ENCODE results near the gene MKKS.
"Not testable (repeated sequence)": the region's sequence is repeated elsewhere in the genome, so short reads cannot be mapped to it uniquely, and the experiment has no call there.

MKKS gene

DNA sequence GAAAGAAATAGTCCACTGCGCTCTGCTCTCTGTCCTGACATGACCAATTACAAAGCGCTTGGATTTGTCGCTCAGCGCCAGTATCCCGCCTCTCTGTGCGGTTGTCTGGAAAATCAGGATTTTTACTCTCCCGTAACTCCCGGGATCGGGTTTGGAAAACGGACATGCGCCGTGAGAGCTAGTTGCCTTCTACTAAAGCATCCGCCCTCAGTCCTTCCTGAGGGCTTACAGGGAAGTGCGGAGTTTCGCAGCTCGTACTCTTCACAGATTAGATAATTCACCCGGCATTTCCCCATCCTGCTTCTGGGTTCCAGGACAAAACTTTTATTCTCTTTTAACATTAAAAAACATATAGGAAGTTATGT, 427 bp upstream of the MKKS start:
- peak overlapping the region; percentile 97 for H3K27ac Mint-ChIP-seq
- peak; percentile 74 for ATAC-seq
- H3K4me3 Mint-ChIP-seq, result peak overlapping the region; percentile 87
- H3K36me3 Mint-ChIP-seq, result no peaks in the 10 kb centered on the region
- peaks cover 40% of the 10 kb centered on the region for H3K4me1 Mint-ChIP-seq
- H3K27me3 Mint-ChIP-seq, result no peaks in the 10 kb centered on the region
- H3K9me3 Mint-ChIP-seq, result no peaks in the 10 kb centered on the region

GRCh38 chr20:10433014-10433622, 904 bp downstream of the MKKS start:
- H3K4me1 Mint-ChIP-seq, result peaks cover 48% of the 10 kb centered on the region
- H3K36me3 Mint-ChIP-seq, result no peaks in the 10 kb centered on the region
- H3K9me3 Mint-ChIP-seq, result no peaks in the 10 kb centered on the region
- peak overlapping the region; percentile 97 for H3K27ac Mint-ChIP-seq
- peak overlapping the region; percentile 87 for H3K4me3 Mint-ChIP-seq
- ATAC-seq, result no peak
- no peaks in the 10 kb centered on the region for H3K27me3 Mint-ChIP-seq

GRCh38 chr20:10432079-10432478, 1.9 kb downstream of the MKKS start:
- ATAC-seq, result no peak
- Mint-ChIP-seq H3K4me3 (no peak overlapping the region), H3K4me1 (peaks cover 48% of the 10 kb centered on the region), H3K27ac (peak overlapping the region; percentile 31), H3K9me3 (no peaks in the 10 kb centered on the region), H3K27me3 (no peaks in the 10 kb centered on the region), H3K36me3 (no peaks in the 10 kb centered on the region)

DNA sequence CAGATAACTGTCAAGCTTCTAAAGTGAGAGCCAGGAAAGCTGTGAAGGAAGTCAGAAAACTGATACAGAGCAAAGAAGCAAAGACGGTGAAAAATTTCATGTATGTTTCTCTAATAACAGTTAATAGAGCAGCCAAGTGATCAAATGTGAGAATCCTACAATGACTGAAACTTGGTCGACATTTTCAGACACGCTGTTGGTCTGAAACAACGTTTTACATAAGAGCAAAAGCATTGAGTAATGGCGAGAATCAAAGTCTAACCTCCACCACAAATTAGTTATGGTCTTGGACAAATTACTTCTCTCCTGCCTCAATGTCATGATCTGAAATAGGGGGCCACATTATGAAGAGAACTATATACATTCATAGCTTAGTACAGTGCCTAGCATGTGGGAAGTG, 3.3 kb downstream of the MKKS start:
- H3K27me3 Mint-ChIP-seq, result no peaks in the 10 kb centered on the region
- ATAC-seq, result no peak
- no peaks in the 10 kb centered on the region for H3K9me3 Mint-ChIP-seq
- peaks cover 47% of the 10 kb centered on the region for H3K4me1 Mint-ChIP-seq
- H3K4me3 Mint-ChIP-seq, result no peak overlapping the region
- peak overlapping the region; percentile 31 for H3K27ac Mint-ChIP-seq
- H3K36me3 Mint-ChIP-seq, result peaks cover 5% of the 10 kb centered on the region

DNA sequence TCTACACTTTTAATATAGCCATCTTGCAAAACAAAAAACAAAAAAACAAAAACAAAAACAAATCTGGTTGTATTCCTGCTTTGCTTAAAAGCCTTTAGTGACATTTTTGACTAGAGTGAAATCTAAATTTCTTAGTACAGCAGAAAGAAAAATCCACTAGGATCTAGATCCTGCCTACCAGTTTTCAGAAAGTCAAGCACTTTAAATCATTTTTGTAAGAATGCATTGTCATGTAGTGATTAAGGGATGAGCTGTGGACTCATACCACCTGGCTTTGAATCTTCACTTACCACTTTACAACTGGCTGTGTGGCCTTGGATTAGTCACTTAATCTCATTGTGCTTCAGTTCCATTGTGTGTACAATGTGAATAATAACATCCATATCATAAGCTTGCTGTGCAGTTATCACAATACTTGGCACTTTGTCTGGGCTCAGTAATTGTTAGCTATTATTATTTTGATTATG, 4.0 kb downstream of the MKKS start:
- Mint-ChIP-seq H3K27me3 (no peaks in the 10 kb centered on the region), H3K9me3 (no peaks in the 10 kb centered on the region), H3K27ac (peak overlapping the region; percentile 31), H3K4me3 (no peak overlapping the region), H3K36me3 (peaks cover 5% of the 10 kb centered on the region), H3K4me1 (peaks cover 43% of the 10 kb centered on the region)
- ATAC-seq, result no peak

DNA sequence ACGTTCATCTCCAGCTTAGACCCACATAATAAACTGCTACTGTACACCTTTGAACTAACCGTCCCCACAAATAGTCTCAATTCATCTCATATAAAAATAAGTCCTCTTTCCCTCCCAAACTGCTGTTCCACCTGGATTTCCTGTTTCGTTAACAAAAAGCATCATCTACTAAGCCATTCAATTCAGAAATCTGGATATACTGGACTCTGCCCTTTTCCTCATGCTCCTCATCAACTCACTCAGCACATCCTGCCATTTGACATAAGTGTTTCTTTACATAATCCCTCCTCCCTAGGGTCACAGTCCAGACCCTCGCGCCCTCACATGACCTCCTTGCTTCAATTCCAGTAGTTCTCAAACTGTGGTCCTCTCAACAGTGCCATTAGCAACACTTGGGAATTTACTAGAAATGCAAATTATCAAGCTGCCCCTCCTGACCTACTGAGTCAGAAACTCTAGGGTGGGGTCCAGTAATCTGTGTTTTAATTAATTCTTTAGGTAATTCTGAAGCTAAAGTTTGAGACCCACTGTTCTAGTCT, 4.5 kb downstream of the MKKS start:
- H3K9me3 Mint-ChIP-seq, result no peaks in the 10 kb centered on the region
- no peak for ATAC-seq
- peak overlapping the region; percentile 4 for H3K27ac Mint-ChIP-seq
- H3K36me3 Mint-ChIP-seq, result peaks cover 5% of the 10 kb centered on the region
- H3K4me1 Mint-ChIP-seq, result peaks cover 43% of the 10 kb centered on the region
- no peaks in the 10 kb centered on the region for H3K27me3 Mint-ChIP-seq
- H3K4me3 Mint-ChIP-seq, result no peak overlapping the region

GRCh38 chr20:10428008-10428407, 6.0 kb downstream of the MKKS start:
- peaks cover 8% of the 10 kb centered on the region for H3K36me3 Mint-ChIP-seq
- H3K4me3 Mint-ChIP-seq, result no peak overlapping the region
- H3K9me3 Mint-ChIP-seq, result no peaks in the 10 kb centered on the region
- no peak overlapping the region for H3K27ac Mint-ChIP-seq
- no peaks in the 10 kb centered on the region for H3K27me3 Mint-ChIP-seq
- peaks cover 42% of the 10 kb centered on the region for H3K4me1 Mint-ChIP-seq
- no peak for ATAC-seq

GRCh38 chr20:10427060-10427692, 6.8 kb downstream of the MKKS start:
- Mint-ChIP-seq H3K4me1 (peaks cover 37% of the 10 kb centered on the region), H3K27me3 (no peaks in the 10 kb centered on the region), H3K27ac (no peak overlapping the region), H3K9me3 (no peaks in the 10 kb centered on the region), H3K4me3 (no peak overlapping the region), H3K36me3 (peaks cover 10% of the 10 kb centered on the region)
- no peak for ATAC-seq

DNA sequence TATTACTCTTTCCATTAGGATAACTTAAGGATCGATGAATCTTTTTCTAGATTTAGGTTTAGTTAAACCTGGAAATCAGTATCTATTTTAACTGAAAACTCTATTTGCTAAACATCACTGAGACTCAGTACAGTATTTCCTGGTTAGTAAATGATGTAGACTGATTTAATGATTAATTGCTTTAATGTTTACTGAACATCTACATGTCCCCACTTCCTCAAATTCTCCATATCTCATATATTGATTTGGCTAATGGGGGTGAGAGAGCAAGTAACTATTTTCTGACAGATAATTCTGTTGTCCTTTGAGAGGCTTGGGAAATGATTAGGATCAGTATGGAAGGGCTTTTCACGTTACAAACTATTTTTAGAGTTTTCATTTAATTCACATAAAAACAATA, 10.3 kb downstream of the MKKS start:
- Mint-ChIP-seq H3K4me1 (peaks cover 7% of the 10 kb centered on the region), H3K27ac (no peak overlapping the region), H3K27me3 (no peaks in the 10 kb centered on the region), H3K4me3 (no peak overlapping the region), H3K9me3 (no peaks in the 10 kb centered on the region), H3K36me3 (peaks cover 16% of the 10 kb centered on the region)
- no peak for ATAC-seq

DNA sequence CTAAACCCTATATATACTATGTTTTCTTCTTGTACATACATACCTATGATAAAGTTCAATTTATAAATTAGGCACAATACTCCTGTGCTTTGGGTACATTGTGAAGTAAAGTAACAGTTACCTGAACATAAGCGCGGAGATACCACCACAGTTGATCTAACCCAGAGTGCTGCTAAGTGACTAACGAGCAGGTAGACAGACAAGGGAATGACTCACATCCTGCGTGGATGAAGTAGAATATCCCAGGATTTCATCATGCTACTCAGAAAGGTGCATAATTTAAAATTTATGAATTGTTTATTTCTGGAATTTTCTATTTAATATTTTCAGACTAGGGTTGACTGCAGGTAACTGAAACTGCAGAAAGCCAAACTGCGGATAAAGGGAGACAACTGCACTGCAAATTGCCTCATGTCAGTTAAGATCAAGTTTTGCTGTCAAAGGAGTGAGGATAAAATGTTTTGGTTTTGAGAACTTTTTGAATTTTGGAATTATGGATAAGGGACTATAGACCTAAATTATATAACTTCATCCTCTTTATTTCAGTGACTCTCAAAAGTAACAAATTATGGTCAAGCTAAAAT, 14.4 kb downstream of the MKKS start:
- ATAC-seq, result no peak
- Mint-ChIP-seq H3K4me3 (no peak overlapping the region), H3K27me3 (no peaks in the 10 kb centered on the region), H3K27ac (no peak overlapping the region), H3K36me3 (peaks cover 25% of the 10 kb centered on the region), H3K9me3 (no peaks in the 10 kb centered on the region), H3K4me1 (peaks cover 29% of the 10 kb centered on the region)

DNA sequence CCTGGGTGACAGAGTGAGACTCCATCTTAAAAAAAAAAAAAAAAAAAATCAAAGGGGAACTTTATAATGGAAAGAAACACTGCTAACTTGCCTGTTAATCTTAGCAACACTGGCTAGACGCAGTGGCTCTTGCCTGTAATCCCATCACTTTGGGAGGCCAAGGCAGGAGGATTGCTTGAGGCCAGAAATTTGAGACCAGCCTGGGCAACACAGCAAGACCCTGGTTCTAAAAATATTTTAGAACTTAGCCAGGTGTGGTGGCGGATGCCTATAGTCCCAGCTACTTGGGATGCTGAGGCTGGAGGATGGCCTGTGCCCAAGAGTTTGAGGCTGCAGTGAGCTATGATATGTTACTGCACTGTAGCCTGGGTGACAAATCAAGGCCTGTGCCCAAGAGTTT, 16.8 kb downstream of the MKKS start:
- ATAC-seq, H3K27me3 Mint-ChIP-seq, H3K9me3 Mint-ChIP-seq, H3K4me3 Mint-ChIP-seq: not testable (repeated sequence)
- Mint-ChIP-seq H3K36me3 (peaks cover 20% of the 10 kb centered on the region), H3K4me1 (peaks cover 23% of the 10 kb centered on the region), H3K27ac (peak overlapping the region; percentile 22)

- Mint-ChIP-seq H3K27me3 (no peaks in the 10 kb centered on the region), H3K36me3 (peaks cover 14% of the 10 kb centered on the region), H3K9me3 (no peaks in the 10 kb centered on the region), H3K4me3 (no peak overlapping the region), H3K4me1 (peaks cover 23% of the 10 kb centered on the region), H3K27ac (no peak overlapping the region)
- no peak for ATAC-seq
Measured at GRCh38 chr20:10415013-10415650, 18.9 kb downstream of the MKKS start.

DNA sequence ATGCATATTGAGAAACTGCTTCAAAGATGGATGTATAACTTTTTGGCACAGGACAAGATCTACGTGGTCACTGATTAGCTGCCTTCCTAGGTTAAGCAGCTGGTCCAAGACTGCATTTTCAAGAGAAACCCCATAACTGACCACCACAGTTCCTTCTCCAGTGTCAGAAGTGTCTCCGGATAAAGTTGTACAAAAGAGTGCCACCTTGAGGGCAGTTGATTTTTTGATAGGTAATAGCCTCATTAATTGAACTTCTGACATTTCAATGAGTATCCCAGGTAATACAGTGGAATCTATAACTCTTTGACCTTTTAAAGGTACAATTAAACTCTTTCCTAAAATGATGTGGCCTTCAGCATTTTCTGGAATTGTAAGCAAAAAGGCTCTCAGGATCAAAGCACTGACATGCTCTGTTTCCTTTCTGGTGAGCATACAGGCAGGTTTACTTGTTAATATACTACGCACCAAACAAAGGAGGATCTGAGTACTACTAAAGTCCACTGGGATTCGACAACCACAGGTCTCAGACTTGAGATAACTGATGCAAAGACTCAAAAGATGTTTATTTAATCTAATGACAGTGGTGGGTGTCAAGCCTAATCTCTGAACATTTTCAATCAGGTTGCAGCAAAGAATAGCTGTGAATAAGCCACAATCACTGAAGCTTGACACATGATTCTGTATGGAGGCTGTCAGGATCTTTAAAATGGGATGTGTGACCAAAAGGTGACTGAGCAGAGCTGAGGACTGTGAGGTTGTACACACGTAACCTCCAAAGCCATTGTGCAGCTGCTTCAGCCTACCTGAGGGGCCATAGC, 21.2 kb downstream of the MKKS start:
- H3K4me1 Mint-ChIP-seq, result peaks cover 21% of the 10 kb centered on the region
- no peaks in the 10 kb centered on the region for H3K9me3 Mint-ChIP-seq
- no peak overlapping the region for H3K4me3 Mint-ChIP-seq
- no peak for ATAC-seq
- H3K27ac Mint-ChIP-seq, result no peak overlapping the region
- H3K36me3 Mint-ChIP-seq, result peaks cover 11% of the 10 kb centered on the region
- H3K27me3 Mint-ChIP-seq, result no peaks in the 10 kb centered on the region

DNA sequence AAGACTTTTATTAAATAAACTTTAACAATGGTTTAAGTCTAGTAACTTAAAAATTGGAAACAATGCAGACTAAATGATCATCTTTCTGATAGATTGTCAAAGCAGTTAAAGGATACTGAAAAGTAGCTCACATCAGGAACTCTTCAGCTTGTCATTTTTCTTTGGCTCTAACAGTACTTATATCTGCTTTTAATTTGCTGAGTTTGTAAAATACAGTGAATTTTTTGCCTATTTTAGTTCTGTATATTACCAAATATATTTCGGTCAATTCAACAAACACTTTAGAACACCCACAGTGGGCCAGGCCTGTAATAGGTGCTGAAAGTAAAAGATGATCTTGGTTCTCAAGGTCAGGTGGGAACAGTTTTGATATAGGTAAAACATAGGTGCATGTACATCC, 22.3 kb downstream of the MKKS start:
- no peak overlapping the region for H3K27ac Mint-ChIP-seq
- no peak for ATAC-seq
- H3K4me1 Mint-ChIP-seq, result peaks cover 12% of the 10 kb centered on the region
- H3K9me3 Mint-ChIP-seq, result no peaks in the 10 kb centered on the region
- peaks cover 5% of the 10 kb centered on the region for H3K36me3 Mint-ChIP-seq
- no peak overlapping the region for H3K4me3 Mint-ChIP-seq
- H3K27me3 Mint-ChIP-seq, result no peaks in the 10 kb centered on the region
